ENCODE results near the gene FAM53A.

Gene FAM53A

DNA sequence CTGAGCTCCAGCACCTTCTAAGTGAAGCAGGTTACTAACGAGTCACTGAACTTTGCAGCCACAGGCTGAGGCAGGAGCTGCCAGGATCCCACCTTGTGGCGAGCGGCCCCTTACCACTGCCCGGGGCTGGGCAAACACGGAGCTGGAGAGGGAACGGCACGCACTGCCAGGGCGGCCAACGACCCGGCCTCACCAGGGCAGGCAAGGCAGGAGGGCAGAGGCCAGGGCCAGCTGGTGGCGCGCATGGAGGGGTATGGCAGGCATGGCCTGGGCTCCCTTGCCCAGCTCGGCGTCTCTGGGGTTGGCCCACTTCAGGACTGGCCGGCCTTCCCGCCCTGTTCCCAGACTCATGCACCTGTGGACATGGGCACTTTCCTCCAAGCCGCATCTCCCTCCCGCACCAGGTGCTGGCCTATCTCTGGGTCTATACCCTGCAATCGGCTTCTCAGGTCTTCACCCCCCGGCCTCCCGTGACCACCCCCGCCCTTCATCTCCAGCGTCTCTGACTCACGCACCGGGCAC, 64.9 kb downstream of the FAM53A start:
- Histone ChIP-seq H3K27ac (ENCODE audit: low read length, poor library complexity, severe bottlenecking) (no peak overlapping the region), H2BK15ac (ENCODE audit: low read depth, poor library complexity, severe bottlenecking) (no peak overlapping the region), H4K8ac (ENCODE audit: low read length) (no peak overlapping the region), H2AFZ (ENCODE audit: low read depth, low read length) (no peak overlapping the region), H3K14ac (ENCODE audit: low read length in 2 of 2) (no peak overlapping the region), H3K4me2 (ENCODE audit: low read length, poor library complexity, severe bottlenecking) (no peak overlapping the region), H3K23ac (ENCODE audit: low read length in 2 of 2) (no peak overlapping the region), H3K9ac (ENCODE audit: low read length) (no peak overlapping the region), H2BK120ac (ENCODE audit: low read depth, low read length) (no peak overlapping the region), H3K27me3 (ENCODE audit: control insufficient read depth in 1 of 2, insufficient read depth in 1 of 2, low read length in 2 of 2) (peaks cover 3 to 22% of the 10 kb centered on the region in 2 experiments), H3K36me3 (ENCODE audit: control insufficient read depth in 1 of 2, insufficient read depth in 2 of 2, low read depth in 1 of 2, low read length in 2 of 2) (peaks cover 0 to 4% of the 10 kb centered on the region in 2 experiments), H4K91ac (ENCODE audit: low read length) (no peak overlapping the region), H3K4me1 (ENCODE audit: control insufficient read depth, insufficient read depth, low read depth, low read length) (peaks cover 2% of the 10 kb centered on the region), H3K9me3 (ENCODE audit: control insufficient read depth, low read length) (peaks cover 4% of the 10 kb centered on the region), H3K4ac (ENCODE audit: low read depth in 1 of 2, low read length in 2 of 2) (no peak overlapping the region), H2BK5ac (ENCODE audit: low read depth, low read length, poor library complexity, severe bottlenecking) (no peak overlapping the region), H3K4me3 (ENCODE audit: insufficient read depth in 1 of 2, low read depth in 1 of 2, low read length in 2 of 2) (no peak overlapping the region), H2AK5ac (ENCODE audit: low read length, severe bottlenecking) (no peak overlapping the region), H2BK12ac (ENCODE audit: low read length in 2 of 2) (no peak overlapping the region), H3K18ac (ENCODE audit: low read depth in 1 of 2, low read length in 2 of 2) (no peak overlapping the region), H3K79me1 (replicated peaks; ENCODE audit: low read length, poor library complexity, severe bottlenecking) (no peaks in the 10 kb centered on the region)
- DNase-seq, result no peak
- 91% methylated on average over 25 of the region's 25 CpGs for WGBS

DNA sequence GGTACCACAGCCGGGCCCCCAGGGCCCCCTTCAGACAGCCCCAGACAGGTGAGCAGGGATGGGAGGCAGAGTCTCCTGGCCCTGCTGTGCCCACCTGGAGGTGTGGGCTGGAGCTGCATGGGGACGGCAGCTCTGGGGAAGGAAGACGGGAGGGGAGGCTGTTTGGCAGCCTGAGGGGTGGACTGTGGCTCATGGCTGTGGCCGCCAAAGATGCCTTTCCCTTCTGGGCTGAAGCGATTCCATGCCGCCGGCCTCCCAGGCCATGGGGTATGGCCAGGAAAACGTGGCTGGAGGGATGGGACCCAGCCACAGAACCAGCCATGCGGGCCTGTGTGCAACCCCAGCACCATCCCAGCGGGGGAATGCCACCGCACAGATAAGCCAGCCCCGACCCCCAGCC, 65.7 kb downstream of the FAM53A start:
- Histone ChIP-seq H3K18ac (ENCODE audit: low read depth in 1 of 2, low read length in 2 of 2) (no peak overlapping the region), H3K4ac (ENCODE audit: low read depth in 1 of 2, low read length in 2 of 2) (no peak overlapping the region), H3K9ac (ENCODE audit: low read length) (no peak overlapping the region), H2BK120ac (ENCODE audit: low read depth, low read length) (no peak overlapping the region), H3K4me2 (ENCODE audit: low read length, poor library complexity, severe bottlenecking) (no peak overlapping the region), H2BK15ac (ENCODE audit: low read depth, poor library complexity, severe bottlenecking) (no peak overlapping the region), H3K79me1 (replicated peaks; ENCODE audit: low read length, poor library complexity, severe bottlenecking) (no peaks in the 10 kb centered on the region), H2AK5ac (ENCODE audit: low read length, severe bottlenecking) (no peak overlapping the region), H3K27me3 (ENCODE audit: control insufficient read depth in 1 of 2, insufficient read depth in 1 of 2, low read length in 2 of 2) (peaks cover 3 to 22% of the 10 kb centered on the region in 2 experiments), H3K14ac (ENCODE audit: low read length in 2 of 2) (no peak overlapping the region), H3K23ac (ENCODE audit: low read length in 2 of 2) (no peak overlapping the region), H4K91ac (ENCODE audit: low read length) (no peak overlapping the region), H2AFZ (ENCODE audit: low read depth, low read length) (no peak overlapping the region), H3K4me1 (ENCODE audit: control insufficient read depth, insufficient read depth, low read depth, low read length) (peaks cover 2% of the 10 kb centered on the region), H3K4me3 (ENCODE audit: insufficient read depth in 1 of 2, low read depth in 1 of 2, low read length in 2 of 2) (no peak overlapping the region), H3K36me3 (ENCODE audit: control insufficient read depth in 1 of 2, insufficient read depth in 2 of 2, low read depth in 1 of 2, low read length in 2 of 2) (peaks cover 0 to 4% of the 10 kb centered on the region in 2 experiments), H2BK12ac (ENCODE audit: low read length in 2 of 2) (no peak overlapping the region), H4K8ac (ENCODE audit: low read length) (no peak overlapping the region), H3K27ac (ENCODE audit: low read length, poor library complexity, severe bottlenecking) (no peak overlapping the region), H2BK5ac (ENCODE audit: low read depth, low read length, poor library complexity, severe bottlenecking) (no peak overlapping the region), H3K9me3 (ENCODE audit: control insufficient read depth, low read length) (peaks cover 4% of the 10 kb centered on the region)
- no peak for DNase-seq
- WGBS, result 76% methylated on average over 12 of the region's 12 CpGs

DNA sequence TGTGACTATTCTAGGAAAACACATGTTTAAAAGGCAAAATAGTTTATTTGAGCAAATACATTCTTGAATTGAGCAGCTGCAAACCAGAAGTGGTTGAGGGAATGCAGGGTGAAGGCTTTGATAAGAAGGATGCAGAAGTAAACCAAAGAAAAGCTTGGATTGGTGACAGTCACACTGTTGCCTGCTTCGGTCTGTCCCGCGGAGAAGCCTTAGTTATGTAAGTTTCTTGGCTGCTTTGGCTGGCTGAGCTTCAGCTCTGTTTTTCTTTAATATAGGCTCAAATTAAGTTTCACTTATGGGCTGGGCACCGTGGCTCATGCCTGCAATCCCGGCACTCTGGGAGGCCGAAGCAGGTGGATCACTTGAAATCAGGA, 67.6 kb downstream of the FAM53A start:
- no peak overlapping the region for H3K27ac ChIP-seq (ENCODE audit: low read length, poor library complexity, severe bottlenecking)
- no peak overlapping the region for H2BK15ac ChIP-seq (ENCODE audit: low read depth, poor library complexity, severe bottlenecking)
- H4K91ac ChIP-seq (ENCODE audit: low read length), result no peak overlapping the region
- H3K9ac ChIP-seq (ENCODE audit: low read length), result no peak overlapping the region
- H3K18ac ChIP-seq (ENCODE audit: low read depth in 1 of 2, low read length in 2 of 2), result no peak overlapping the region
- H2BK12ac ChIP-seq (ENCODE audit: low read length in 2 of 2), result no peak overlapping the region
- H2BK120ac ChIP-seq (ENCODE audit: low read depth, low read length), result no peak overlapping the region
- no peak overlapping the region for H3K14ac ChIP-seq (ENCODE audit: low read length in 2 of 2)
- H2AFZ ChIP-seq (ENCODE audit: low read depth, low read length), result no peak overlapping the region
- peaks cover 3 to 20% of the 10 kb centered on the region in 2 experiments for H3K27me3 ChIP-seq (ENCODE audit: control insufficient read depth in 1 of 2, insufficient read depth in 1 of 2, low read length in 2 of 2)
- H3K23ac ChIP-seq (ENCODE audit: low read length in 2 of 2), result no peak overlapping the region
- peaks cover 0 to 4% of the 10 kb centered on the region in 2 experiments for H3K36me3 ChIP-seq (ENCODE audit: control insufficient read depth in 1 of 2, insufficient read depth in 2 of 2, low read depth in 1 of 2, low read length in 2 of 2)
- no peak overlapping the region for H3K4me2 ChIP-seq (ENCODE audit: low read length, poor library complexity, severe bottlenecking)
- H3K9me3 ChIP-seq (ENCODE audit: control insufficient read depth, low read length), result peaks cover 4% of the 10 kb centered on the region
- WGBS, result 93% methylated on average over 6 of the region's 6 CpGs
- no peak overlapping the region for H4K8ac ChIP-seq (ENCODE audit: low read length)
- H3K4me1 ChIP-seq (ENCODE audit: control insufficient read depth, insufficient read depth, low read depth, low read length), result peaks cover 2% of the 10 kb centered on the region
- DNase-seq, result no peak
- no peak overlapping the region for H2AK5ac ChIP-seq (ENCODE audit: low read length, severe bottlenecking)
- H2BK5ac ChIP-seq (ENCODE audit: low read depth, low read length, poor library complexity, severe bottlenecking), result no peak overlapping the region
- H3K4ac ChIP-seq (ENCODE audit: low read depth in 1 of 2, low read length in 2 of 2), result no peak overlapping the region
- peak overlapping the region in 1 of 2 experiments; percentile 54 for H3K4me3 ChIP-seq (ENCODE audit: insufficient read depth in 1 of 2, low read depth in 1 of 2, low read length in 2 of 2)
- no peaks in the 10 kb centered on the region for H3K79me1 ChIP-seq (replicated peaks; ENCODE audit: low read length, poor library complexity, severe bottlenecking)

DNA sequence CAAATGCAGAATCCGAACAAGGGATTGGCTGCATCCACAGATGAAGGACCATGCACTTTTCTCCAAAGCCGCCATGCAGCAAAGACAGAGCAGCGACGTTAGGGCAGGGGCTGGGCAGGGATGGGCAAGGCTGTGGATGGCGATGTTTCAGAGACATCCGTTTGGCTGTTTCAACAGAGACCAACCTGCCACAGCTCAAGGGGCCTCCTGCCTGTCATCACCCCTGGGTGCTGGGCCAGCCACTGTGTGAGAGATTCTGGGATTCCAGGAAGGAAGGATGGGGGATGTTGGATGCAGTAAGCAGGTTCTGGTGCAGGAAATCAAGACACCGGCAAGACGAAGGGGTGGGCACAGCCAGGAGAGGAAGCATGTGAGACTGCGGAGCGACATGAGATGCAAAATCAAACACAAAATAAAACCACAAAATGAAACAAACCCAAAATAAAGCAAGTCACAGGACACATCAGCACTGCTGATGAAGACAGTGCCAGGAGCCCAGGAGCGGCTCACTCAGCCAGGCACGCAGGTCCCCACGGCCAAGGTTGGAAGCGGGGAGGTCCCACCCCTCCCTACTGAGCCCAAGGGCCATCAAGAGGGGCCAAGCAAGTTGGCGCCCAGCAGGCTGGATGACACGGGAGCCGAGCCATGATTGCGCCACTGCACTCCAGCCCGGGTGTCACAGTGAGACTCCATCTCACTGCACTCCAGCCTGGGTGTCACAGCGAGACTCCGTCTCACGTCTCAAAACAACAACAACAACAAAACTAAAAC, 68.1 kb downstream of the FAM53A start:
- Histone ChIP-seq H2BK12ac (ENCODE audit: low read length in 2 of 2) (no peak overlapping the region), H3K79me1 (replicated peaks; ENCODE audit: low read length, poor library complexity, severe bottlenecking) (no peaks in the 10 kb centered on the region), H2BK15ac (ENCODE audit: low read depth, poor library complexity, severe bottlenecking) (no peak overlapping the region), H3K9me3 (ENCODE audit: control insufficient read depth, low read length) (peaks cover 4% of the 10 kb centered on the region), H3K23ac (ENCODE audit: low read length in 2 of 2) (no peak overlapping the region), H4K8ac (ENCODE audit: low read length) (no peak overlapping the region), H3K27ac (ENCODE audit: low read length, poor library complexity, severe bottlenecking) (no peak overlapping the region), H4K91ac (ENCODE audit: low read length) (no peak overlapping the region), H3K36me3 (ENCODE audit: control insufficient read depth in 1 of 2, insufficient read depth in 2 of 2, low read depth in 1 of 2, low read length in 2 of 2) (peaks cover 0 to 4% of the 10 kb centered on the region in 2 experiments), H3K14ac (ENCODE audit: low read length in 2 of 2) (no peak overlapping the region), H3K27me3 (ENCODE audit: control insufficient read depth in 1 of 2, insufficient read depth in 1 of 2, low read length in 2 of 2) (peaks cover 3 to 20% of the 10 kb centered on the region in 2 experiments), H2AK5ac (ENCODE audit: low read length, severe bottlenecking) (no peak overlapping the region), H2BK5ac (ENCODE audit: low read depth, low read length, poor library complexity, severe bottlenecking) (no peak overlapping the region), H2AFZ (ENCODE audit: low read depth, low read length) (no peak overlapping the region), H3K18ac (ENCODE audit: low read depth in 1 of 2, low read length in 2 of 2) (no peak overlapping the region), H3K4me2 (ENCODE audit: low read length, poor library complexity, severe bottlenecking) (no peak overlapping the region), H3K4ac (ENCODE audit: low read depth in 1 of 2, low read length in 2 of 2) (no peak overlapping the region), H3K9ac (ENCODE audit: low read length) (no peak overlapping the region), H2BK120ac (ENCODE audit: low read depth, low read length) (no peak overlapping the region), H3K4me1 (ENCODE audit: control insufficient read depth, insufficient read depth, low read depth, low read length) (peaks cover 2% of the 10 kb centered on the region), H3K4me3 (ENCODE audit: insufficient read depth in 1 of 2, low read depth in 1 of 2, low read length in 2 of 2) (peak overlapping the region in 1 of 2 experiments; percentile 54)
- no peak for DNase-seq
- WGBS, result 96% methylated on average over 19 of the region's 22 CpGs
